Measurements from ENCODE around the gene TMPRSS9.
"Not testable (repeated sequence)": the region's sequence is repeated elsewhere in the genome, so short reads cannot be mapped to it uniquely, and the experiment has no call there.

TMPRSS9 gene

DNA sequence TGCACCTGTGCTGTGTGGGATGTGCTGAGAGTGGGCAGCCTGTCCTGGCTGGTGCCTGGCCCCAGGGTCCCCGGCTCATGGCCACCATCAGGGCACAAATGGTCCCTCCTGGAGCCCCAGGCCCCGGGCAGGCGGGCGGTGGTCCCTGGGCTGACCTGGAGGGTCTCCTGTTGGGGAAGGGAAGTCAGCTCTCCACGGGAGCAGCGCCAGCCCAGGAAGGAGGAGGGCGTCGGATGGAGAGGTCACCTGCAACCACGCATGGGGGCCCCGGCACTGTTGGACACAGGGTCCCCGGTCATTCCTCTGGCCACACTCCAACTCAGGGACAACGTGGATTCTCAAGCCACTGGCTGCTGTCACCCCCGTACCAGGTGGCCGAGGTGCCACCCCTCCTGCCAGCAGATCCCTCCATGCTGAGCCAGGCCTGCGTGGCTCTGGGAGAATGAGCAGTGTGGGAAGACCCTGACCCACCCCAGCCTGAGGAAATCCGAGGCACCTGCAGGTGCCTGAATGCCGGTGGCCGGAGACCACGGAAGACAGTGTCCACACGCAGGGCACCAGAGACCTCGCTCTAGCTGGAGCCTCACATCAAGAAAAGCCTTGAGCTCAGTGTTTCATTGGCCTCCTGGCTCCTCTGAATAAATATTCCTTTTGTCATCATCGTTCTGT lies 83.2 kb downstream of the TMPRSS9 start:
- no peak for DNase-seq

DNA sequence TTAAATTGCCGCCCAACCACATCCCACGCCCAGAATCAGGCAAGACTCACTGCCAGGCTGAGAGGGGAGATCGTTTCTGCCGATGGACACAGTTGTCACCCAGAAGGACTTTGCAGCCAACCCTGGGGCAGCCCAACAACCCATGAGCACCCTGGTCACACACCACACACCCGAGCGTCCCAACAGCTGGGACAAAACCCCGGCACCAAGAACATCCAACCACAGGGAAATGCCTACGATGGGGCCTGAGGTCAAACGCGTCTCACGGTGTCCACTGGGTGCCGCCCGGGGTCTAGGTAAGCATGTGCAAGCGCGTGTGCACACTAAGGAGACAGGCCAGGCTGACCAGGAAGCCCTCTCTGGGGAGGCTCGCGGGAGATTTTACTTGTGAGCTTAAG lies 83.7 kb downstream of the TMPRSS9 start:
- DNase-seq: no peak

DNA sequence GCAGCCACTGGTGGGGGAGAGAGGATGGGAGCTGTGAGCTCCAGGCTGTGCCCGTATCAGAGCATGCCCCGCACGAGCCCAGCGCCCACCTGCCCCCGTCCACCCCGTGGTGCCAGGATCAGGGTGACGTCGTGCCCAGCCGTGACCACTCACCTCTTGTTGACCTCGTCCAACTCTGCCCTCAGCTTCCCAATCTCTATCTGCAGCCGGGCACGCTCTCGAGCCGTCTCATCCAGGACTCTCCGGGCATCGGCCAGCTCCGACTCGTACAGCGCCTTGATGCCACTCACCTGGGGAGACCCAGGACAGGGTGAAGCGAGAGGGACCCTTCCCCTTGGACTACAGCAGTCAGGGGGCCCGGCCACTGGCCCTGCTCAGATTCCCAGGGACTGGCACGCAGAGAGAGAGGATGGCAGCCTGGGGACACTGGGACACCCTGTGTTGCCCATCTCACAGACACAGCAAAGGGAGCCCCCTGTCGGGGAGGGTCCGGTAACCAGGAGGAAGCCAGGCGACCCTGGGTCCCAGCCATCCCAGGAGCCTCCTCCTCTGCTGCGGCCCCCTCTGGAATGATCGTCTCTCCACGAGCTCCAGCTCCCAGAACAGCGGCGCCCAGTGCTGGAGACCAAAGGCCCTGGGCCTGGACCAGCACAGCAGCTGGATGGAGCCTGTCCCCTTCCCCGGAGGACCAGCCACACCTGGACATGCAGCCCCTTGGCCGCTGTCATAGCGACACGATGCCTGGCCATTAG lies 84.4 kb downstream of the TMPRSS9 start:
- DNase-seq: no peak

DNA sequence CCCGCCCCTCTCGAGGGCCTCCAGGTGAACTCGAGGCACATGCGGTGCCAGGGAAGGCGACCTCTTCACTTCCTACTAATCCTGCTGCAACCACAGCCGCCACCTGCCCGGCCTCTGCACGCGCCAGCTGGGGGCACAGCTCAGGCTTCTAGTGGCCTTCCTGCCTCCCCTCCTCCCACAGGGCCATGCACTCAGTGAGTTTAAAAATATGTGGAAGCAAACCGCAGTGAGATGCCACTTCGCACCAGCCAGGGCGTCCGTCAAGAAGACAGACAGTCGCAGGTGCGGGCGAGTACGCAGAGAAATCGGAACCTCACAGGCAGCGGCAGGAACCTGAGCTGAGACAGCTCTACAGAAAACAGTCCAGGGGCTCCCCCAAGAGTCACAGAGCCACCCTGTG lies 86.3 kb downstream of the TMPRSS9 start:
- peak; percentile 97 to 98 for DNase-seq

DNA sequence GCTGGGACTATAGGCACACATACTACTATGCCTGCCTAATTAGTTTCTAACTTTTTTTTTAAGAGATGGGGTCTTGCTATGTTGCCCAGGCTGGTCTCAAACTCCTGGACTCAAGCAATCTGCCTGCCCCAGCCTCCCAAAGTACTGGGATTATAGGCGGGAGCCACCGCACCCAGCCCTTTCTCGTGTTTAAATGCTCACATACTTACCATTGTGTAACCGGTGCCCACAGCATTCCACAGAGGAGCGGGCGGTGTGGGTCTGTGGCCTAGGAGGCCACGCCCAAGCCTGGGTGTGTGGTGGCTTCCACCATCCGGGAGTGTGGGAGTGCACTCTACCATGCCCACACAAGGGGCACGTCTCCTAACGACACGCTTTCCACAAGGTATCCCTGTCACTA lies 89.0 kb downstream of the TMPRSS9 start:
- no peak for DNase-seq

DNA sequence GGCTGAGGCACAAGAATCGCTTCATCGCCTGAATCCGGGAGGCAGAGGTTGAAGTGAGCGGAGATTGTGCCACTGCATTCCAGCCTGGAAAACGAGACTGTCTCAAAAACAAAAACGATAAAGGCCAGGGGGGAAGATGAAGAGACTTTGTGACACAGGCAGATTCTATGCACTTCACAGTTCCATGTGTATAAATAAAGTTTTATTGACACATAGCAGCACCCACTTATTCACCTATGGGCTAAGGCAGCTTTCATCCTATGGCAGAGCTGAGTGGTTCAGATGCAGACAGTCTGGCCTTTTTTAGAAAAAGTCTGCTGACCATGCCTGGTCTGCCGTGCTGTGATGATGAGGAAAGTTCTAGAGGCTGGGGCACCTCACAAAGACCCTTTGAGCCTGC lies 91.1 kb downstream of the TMPRSS9 start:
- no peak for DNase-seq

DNA sequence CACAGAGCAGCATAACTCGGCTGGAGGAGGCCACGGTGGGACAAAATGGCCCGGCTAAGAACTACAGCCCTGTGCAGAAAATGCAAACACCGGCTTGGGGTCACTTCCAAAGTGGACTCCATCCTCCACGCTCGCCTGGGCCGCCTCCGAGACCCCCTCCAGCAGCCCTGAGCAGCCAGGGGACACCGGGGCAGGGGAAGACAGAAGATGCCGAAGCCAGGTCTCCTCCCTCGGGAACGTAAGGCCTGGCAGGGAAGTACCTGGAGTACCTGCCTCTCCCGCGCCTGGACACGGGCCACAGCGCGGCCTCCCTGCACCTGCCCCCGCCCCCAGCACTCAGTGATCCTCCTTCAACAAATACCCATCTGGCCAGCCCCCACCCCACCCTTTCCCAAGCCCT lies 91.7 kb downstream of the TMPRSS9 start:
- DNase-seq: no peak

DNA sequence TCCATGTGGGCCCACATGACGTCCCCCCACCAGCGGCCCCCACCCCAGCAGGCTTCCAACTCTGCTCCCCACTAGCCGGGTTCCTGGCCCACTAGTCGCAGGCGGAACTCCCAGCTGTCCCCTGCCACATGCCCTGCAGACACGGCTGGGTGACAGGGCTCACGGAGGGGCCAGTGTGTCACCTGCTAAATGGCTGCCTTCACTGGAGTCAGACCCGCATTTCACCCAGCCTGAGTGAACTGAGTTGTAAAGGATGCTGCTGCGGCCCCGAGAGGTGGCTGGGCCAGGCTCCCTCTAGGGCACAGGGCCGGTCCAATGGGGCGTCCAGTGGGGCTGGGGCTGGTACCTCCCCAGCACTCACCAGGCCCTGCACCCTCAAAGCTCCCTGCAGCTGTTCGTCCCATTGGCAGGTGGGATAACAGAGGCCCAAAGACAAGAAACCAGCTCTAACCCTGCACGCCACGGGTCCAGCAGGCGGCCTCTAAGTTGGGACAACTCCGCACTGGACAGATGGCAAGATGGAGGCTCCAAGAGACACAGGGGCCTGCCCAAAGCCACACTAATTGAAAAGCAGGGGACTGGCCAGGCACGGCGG lies 93.5 kb downstream of the TMPRSS9 start:
- DNase-seq: no peak

DNA sequence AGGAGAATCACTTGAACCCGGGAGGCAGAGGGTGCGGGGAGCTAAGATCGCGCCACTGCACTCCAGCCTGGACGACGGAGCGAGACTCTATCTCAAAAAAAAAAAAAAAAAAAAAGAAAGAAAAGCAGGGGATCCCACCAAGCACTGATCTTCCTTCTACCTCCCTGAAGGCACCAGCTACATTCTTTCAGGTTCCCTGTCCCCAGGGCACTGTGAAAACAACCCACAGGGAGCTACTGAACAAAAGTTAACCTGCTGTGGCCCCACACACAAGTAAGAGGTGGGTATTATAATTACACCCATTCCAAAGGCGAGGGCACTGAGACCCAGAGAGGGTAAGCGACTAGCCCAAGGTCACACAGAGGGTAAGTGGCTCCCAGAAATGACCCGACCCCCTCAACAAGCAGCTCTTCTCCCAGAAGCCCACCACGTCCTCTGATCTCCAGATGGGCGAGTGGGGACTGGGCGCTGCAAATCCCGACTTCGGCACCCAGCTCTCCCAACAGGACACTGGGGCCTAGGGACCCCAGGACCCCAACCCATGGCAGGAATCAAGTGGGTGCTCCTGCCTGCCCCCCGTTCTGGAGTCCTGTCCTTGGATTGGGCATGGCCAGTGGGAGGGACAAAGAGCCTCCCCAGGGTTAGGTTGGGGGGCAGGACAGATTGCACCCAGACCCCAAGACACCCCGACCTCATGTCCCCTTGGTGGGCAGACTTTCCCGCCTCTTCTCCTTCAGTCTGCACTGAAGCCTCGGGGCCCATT lies 94.3 kb downstream of the TMPRSS9 start:
- DNase-seq: no peak

DNA sequence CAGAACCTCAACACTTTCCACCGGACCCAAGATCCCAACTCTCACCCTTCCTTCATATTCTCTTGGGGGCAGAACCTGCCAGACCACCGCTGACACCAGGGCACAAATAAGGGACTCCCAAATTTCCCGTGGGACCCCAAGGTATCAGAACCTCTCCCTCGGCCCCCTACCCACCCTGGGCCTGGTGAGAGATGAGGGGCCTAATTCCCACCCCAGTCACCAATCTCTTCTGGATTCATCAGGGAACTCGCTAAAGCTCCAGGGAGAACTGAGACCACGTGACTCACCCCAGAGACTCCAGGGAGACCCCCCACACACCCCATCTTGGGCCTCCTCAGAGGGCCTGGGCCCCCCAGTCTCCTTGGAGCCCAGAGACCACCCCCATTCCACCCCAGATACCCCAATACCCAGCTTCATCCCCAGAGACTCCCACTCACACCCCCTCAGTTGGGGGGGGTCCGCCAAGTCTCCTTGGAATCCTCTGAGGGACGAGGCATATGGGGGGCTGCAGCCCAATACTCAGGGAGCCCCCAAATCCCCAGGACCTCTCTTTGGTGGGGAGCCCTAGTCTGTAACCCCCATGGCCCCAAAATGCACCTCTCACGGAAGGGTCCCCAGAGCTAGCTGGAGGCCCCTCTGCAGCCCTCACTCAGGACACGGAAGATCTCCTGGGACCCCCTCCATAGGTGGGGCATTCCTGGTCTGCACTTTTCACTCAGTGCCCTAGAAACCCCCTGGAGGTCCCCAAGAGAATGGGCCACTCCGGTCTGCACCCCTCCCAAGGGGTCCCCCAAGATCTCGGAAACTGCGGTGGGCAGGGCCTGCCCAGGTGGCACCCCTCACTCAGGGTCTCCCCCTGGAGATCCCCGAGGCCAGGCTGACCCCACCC lies 95.1 kb downstream of the TMPRSS9 start:
- no peak for DNase-seq

DNA sequence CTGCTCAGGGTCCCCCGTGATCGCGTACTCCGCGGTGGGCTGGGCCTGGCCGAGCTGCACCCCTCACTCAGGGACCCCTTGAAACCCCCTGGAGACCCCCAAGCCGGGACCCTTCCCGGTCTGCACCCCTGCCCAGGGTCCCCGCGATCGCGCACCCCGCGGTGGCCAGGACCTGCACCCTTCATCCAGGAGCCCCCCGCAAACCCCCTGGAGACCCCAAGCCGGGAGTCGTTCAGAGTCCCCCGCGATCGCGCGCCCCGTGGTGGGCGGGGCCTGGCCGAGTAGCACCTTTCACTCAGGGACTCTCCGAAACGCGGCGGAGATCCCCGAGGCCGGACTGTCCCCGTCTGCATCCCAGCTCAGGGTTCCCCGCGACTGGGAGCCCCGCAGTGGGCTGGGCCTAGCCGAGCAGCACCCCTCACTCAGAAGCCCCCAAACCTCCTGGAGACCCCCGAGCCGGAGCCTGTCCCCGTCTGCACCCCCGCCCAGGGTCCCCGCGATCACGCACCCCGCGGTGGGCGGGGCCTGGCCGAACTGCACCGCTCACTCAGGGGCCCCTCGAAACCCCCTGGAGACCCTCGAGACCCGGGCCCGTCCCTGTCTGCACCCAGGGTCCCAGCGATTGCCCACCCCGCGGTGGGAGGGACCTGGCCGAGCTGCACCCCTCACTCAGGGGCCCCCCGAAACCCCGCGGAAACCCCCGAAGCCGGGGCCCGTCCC lies 95.9 kb downstream of the TMPRSS9 start:
- peak in 1 of 2 experiments; percentile 41 for DNase-seq

DNA sequence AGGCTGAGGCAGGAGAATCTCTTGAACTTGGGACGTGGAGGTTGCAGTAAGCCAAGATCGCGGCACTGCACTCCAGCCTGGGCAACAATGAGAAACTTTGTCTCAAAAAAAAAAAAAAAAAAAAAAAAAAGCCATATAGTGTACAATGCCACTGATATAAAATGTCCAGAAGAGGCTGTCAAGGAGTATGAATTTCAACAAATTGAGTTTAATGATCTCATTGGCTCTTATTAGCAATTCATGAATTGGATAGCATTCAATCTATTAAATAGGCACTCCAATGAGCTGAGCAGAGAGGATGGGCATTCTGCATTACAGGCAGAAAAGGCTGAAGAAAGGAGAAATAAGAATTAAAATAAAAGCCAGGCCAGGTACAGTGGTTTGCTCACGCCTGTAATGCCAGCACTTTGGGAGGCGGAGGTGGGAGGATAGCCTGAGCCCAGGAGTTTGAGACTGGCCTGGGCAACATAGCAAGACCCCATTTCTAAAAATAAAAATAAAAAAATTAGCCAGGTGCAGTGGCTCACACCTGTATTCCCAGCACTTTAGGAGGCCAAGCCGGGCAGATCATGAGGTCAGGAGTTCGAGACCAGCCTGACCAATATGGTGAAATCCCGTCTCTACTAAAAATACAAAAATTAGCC lies 97.5 kb downstream of the TMPRSS9 start:
- DNase-seq: no peak

DNA sequence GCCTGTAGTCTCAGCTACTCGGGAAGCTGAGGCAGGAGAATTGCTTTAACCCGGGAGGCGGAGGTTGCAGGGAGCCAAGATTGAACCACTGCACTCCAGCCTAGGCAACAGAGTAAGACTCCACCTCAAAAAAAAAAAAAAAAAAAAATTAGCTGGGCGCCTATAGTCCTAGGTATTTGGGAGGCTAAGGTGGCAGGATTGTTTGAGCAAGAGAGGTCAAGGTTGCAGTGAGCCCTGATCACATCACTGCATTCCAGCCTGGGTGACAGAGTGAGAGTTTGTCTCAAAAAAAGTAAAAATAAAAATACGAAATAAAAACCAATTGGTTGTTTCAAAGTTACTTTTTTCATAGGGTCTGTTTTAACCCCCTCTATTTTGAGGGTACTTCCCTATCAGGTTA lies 98.0 kb downstream of the TMPRSS9 start:
- DNase-seq: no peak

DNA sequence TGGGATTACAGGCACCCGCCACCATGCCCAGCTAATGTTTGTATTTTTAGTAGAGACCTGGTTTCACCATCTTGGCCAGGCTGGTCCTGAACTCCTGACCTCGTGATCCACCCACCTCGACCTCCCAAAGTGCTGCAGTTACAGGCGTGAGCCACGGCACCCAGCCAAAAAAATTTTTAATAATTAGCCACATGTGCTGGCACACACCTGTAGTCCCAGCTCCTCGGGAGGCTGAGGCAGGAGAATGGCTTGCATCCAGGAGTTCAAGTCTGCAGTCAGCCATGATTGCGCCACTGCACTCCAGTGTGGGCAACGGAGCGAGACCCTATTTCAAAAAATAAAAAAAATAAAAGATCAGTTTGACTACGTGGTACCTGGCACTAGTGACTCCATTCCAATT lies 98.7 kb downstream of the TMPRSS9 start:
- not testable (repeated sequence) for DNase-seq

DNA sequence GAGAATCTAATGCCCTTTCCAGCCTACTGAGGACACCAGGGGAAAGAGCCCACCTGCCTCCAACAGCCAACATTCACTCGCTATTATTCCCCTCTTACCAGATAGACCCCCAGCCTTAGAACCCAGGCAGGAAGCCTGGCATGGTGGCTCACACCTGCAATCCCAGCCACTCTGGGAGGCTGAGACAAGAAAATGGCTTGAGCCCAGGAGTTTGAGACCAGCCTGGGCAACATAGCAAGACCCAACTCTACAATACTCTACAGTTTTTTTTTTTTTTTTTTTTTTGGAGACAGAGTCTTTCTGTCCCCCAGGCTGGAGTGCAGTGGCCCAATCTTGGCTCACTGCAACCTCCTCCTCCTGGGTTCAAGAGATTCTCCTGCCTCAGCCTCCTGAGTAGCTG lies 100.2 kb downstream of the TMPRSS9 start:
- no peak for DNase-seq

DNA sequence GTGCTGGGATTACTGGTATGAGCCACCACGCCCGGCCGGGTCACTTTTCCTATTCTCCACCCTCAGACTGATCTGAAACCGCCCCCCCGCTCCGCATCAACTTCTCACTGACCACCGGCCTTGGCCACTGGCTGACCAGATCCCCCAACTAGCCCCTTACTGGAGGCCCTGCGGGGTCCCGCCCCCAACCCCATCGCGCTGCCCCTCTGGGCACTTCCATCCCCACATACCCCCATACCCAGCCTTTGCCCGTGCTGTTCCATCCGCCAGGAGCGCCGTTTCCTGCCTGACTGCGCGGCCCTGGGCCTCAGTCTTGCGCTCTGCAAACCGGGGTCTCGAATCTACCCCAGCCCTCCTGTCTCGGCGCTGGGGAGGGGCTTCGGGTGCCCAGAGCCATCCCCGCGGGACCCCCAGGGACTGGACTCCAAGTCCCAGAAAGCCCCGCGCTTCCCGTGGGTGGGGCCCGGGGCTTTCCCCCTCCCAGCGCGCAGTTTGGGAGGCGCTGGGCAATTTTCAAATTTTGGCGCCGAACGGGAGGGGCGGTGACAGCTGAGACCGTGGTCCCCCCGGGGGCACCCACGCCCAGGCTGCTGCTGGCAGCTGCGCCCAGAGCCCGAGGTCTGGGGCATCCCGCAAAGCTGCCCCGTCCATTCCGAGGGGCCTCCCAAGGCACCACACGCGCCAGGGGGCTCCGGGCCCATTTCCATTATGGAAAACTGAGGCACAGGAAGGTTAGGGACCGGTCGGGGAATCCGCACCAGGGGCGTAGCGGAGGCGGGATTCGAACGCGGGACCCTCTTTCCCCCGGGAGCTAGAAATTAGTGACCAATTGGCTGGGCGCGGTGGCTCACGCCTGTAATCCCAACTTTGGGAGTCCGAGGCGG lies 101.9 kb downstream of the TMPRSS9 start:
- DNase-seq: peak; percentile 33 to 64

DNA sequence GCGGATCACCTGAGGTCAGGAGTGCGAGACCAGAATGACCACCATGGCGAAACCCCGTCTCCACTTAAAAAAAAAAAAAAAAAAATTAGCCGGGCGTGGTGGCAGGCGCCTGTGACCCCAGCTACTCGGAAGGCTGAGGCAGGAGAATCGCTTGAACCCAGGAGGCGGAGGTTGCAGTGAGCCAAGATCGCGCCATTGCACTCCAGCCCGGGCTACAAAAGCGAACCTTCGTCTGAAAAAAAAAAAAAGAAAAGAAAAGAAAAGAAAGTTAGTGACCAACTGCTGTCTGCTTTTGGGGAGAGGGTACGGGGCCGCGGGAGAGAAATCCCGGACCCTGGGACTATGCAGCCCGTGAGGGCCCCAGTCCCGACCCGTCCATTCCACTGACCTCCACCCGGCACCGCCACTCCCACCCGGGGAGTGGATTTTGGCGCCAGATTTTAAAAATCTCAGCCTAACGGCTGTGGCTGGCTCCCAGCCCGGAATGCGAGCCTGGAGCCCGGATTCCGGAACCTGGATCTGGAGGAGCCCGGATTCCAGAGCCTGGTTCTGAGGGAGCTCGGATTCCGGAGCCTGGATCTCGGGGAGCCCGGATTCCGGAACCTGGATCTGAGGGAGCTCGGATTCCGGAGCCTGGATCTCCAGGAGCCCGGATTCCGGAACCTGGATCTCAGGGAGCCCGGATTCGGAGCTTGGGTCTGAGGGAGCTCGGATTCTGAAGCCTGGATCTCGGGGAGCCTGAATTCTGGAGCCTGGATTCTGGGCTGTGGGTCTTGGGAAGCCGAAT lies 102.8 kb downstream of the TMPRSS9 start:
- DNase-seq: peak; percentile 67 to 79

DNA sequence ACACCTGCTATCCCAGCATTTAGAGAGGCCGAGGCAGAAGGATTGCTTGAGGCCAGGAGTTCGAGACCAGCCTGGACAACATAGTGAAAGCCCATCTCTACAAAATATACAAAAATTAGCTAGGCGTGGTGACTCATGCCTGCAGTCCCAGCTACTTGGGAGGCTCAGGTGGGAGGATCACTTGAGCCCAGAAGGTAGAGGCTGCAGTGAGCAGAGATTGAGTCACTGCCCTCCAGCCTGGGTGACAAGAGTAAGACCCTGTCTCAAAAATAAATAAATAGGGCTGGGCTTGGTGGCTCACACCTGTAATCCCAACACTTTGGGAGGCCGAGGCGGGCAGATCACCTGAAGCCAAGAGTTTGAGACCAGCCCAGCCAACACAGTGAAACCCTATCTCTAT lies 103.6 kb downstream of the TMPRSS9 start:
- DNase-seq: not testable (repeated sequence)

DNA sequence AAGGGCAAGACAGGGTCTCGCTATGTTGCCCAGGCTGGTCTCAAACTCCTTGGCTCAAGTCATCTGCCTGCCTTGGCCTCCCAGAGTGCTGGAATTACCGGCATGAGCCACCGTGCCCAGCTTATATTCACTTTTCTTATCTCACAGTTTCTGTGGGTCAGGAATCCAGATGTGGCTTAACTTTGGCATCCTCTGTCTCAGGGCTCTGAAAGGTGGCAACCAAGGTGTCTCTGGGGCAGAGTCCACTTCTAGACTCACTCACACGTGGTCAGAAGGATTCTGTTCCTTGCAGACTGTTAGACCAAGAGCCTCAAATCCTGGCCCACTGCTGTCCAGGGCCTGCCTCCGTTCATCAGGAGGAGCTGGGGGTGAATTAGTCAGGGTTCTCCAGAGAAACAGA lies 104.3 kb downstream of the TMPRSS9 start:
- DNase-seq: no peak

All from NCI-H524 (cell line).